Fibroblast of pulmonary artery (primary cell): ENCODE data around the gene BANP.
"Not testable (repeated sequence)": the region's sequence is repeated elsewhere in the genome, so short reads cannot be mapped to it uniquely, and the experiment has no call there.

Experiments used
- DNase-seq: peaks from one replicate; pipeline ENCODE4 v3.0.0-alpha.2; 2010; ENCODE audit warnings: low read depth
- H3K4me3 ChIP-seq: replicated peaks from 2 replicates; pipeline ENCODE4 v1.5.1; 2011; ENCODE audit warnings: low read depth, mild to moderate bottlenecking, control low read depth, low read length, moderate library complexity
- CTCF ChIP-seq: IDR thresholded peaks from 2 replicates; pipeline ENCODE4 v1.5.1; 2011; ENCODE audit warnings: mild to moderate bottlenecking, control low read depth, low read length, inconsistent platforms; ENCODE audit errors: missing control alignments

The BANP gene

GRCh38 chr16:87950765-87951551, at the start of gene BANP:
Gene BANP, plus strand, starts transcription at chr16:87951434. Its CDS starts 23,682 bp downstream, at chr16:87975116.
- peak; percentile 38 for TF ChIP-seq CTCF
- peak; percentile 99 for DNase-seq

GRCh38 chr16:87904963-87905362, 46.3 kb upstream of the BANP start:
- DNase-seq = not testable (repeated sequence)

More at GRCh38 chr16:87950765-87951551, at the start of gene BANP:
- H3K4me3 ChIP-seq = peak within 1 kb of the TSS; percentile 68

GRCh38 chr16:87905521-87905920, 45.7 kb upstream of the BANP start:
- H3K4me3 ChIP-seq, DNase-seq: not testable (repeated sequence)

More at GRCh38 chr16:87904963-87905362, 46.3 kb upstream of the BANP start:
- not testable (repeated sequence) for H3K4me3 ChIP-seq

GRCh38 chr16:87908101-87908500, 43.1 kb upstream of the BANP start:
- not testable (repeated sequence) for DNase-seq, H3K4me3 ChIP-seq

GRCh38 chr16:87909203-87909935, 41.9 kb upstream of the BANP start:
- peak; percentile 71 for TF ChIP-seq CTCF
- DNase-seq = peak; percentile 60

GRCh38 chr16:87911106-87911763, 40.0 kb upstream of the BANP start:
- DNase-seq = peak; percentile 62

More at GRCh38 chr16:87909203-87909935, 41.9 kb upstream of the BANP start:
- not testable (repeated sequence) for H3K4me3 ChIP-seq

GRCh38 chr16:87912691-87913090, 38.5 kb upstream of the BANP start:
- not testable (repeated sequence) for DNase-seq

More at GRCh38 chr16:87911106-87911763, 40.0 kb upstream of the BANP start:
- not testable (repeated sequence) for H3K4me3 ChIP-seq

GRCh38 chr16:87914021-87914725, 37.1 kb upstream of the BANP start:
- DNase-seq = not testable (repeated sequence)

More at GRCh38 chr16:87912691-87913090, 38.5 kb upstream of the BANP start:
- H3K4me3 ChIP-seq = not testable (repeated sequence)

GRCh38 chr16:87914812-87915211, 36.4 kb upstream of the BANP start:
- DNase-seq = no peak
- TF ChIP-seq CTCF = no peak
- no peak overlapping the region for H3K4me3 ChIP-seq

More at GRCh38 chr16:87914021-87914725, 37.1 kb upstream of the BANP start:
- not testable (repeated sequence) for H3K4me3 ChIP-seq
